SJSA1 (cell line): Measurements from ENCODE around the gene MEIS3. TPM values are rescaled to one million over a fixed set of nuclear protein-coding genes. Genes with fewer than 3 reads are reported as not detected.
"Not testable (repeated sequence)": the region's sequence is repeated elsewhere in the genome, so short reads cannot be mapped to it uniquely, and the experiment has no call there.

Source experiments
- DNase-seq, 2 experiments: peaks; one replicate each; pipeline ENCODE4 v3.0.0-alpha.2; 2015 to 2020; ENCODE audit warnings: low spot score in 2 of 2, low read depth in 1 of 2
- H3K27ac ChIP-seq: fragments of 250-450 bp; sonication (Bioruptor Pico); 2 replicates; pipeline ENCODE4 v1.5.1; 2020; ENCODE audit warnings: mild to moderate bottlenecking, moderate library complexity
- H3K27me3 ChIP-seq: fragments of 250-450 bp; sonication (Bioruptor Pico); replicated peaks from 2 replicates; pipeline ENCODE4 v1.5.1; 2020; ENCODE audit warnings: mild to moderate bottlenecking, moderate library complexity
- H3K36me3 ChIP-seq: fragments of 250-450 bp; sonication (Bioruptor Pico); 2 replicates; pipeline ENCODE4 v1.5.1; 2020; ENCODE audit warnings: mild to moderate bottlenecking
- H3K4me1 ChIP-seq: fragments of 250-450 bp; sonication (Bioruptor Pico); replicated peaks from 2 replicates; pipeline ENCODE4 v1.6.1; 2021; ENCODE audit warnings: mild to moderate bottlenecking
- H3K4me3 ChIP-seq: fragments of 250-450 bp; sonication (Bioruptor Pico); 2 replicates; pipeline ENCODE4 v1.5.1; 2020; ENCODE audit warnings: mild to moderate bottlenecking
- H3K9me3 ChIP-seq: fragments of 250-450 bp; sonication (Bioruptor Pico); replicated peaks from 2 replicates; pipeline ENCODE4 v1.5.1; 2020; ENCODE audit warnings: mild to moderate bottlenecking
- total RNA-seq: library from RNA; depleted of rRNA; stranded (reverse); fragments of >200 nt; shearing (Covaris generic); gene quantifications from 2 replicates; pipeline ENCODE4 v1.2.3, GENCODE V29; 2014

The MEIS3 gene
- total RNA-seq, 1 experiment from 2014 or later = 50.8 TPM

DNA sequence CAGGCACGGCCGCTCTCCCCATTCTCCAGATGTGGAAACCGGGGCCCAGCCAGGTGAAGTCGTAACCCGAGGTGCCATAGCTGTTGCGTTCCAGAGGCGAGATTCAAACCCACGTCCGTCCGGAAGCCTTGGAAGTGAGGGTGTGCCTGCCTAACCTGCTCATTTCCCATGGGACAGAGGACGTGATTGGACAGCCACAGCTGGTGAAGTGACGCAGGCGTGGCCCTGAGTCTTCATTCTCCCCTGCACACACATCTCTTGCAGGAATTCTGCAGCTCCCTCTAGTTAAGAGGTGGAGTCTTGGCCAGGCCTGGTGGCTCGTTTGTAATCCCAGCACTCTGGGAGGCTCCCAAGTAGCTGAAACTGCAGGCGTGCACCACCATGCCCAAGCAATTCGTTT, 16.8 kb downstream of the MEIS3 start:
- Histone ChIP-seq H3K4me3 (no peak overlapping the region), H3K4me1 (no peaks in the 10 kb centered on the region), H3K27ac (no peak overlapping the region), H3K9me3 (no peaks in the 10 kb centered on the region), H3K36me3 (no peaks in the 10 kb centered on the region), H3K27me3 (no peaks in the 10 kb centered on the region)
- no peak for DNase-seq

DNA sequence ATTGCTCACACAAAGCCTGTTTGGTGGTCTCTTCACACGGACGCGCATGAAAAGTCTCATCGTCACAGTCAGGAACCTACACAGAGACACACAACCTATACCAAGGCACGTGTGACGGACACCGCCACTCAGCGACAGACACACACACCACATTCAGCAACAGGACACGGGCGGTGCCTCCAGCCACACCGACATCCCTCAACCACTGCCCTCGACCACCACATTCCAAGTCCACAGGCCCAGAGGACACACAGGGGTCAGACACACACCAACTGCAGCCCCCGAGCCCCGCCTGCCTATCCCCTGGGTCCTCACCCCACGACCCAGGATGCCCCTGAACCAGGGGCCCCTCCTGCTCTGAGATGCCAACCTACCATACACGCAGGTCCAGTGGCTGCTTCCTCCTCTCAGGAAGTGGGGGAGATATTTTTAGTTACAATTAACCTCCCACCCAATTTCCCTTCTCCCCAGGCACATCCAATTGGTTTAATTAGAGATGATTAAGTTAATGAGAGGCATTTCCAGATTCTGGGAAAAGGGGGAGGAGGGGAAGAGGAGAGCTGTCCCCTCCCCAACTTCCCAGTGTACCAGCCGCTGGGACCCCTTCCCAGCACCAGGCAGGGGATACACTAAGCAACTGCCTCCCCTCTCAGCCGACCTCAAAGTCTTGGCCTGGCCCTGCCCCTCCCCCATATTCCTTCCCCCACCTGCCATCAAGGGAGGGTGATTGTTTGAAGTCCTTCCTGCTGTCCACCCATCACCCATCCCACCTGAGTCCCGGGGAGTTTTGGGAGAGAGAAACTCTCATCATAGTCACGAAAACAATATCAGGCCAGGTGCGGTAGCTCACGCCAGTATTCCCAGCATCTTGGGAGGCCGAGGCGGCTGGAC, 20.4 kb downstream of the MEIS3 start:
- no peak overlapping the region for H3K27ac ChIP-seq
- no peaks in the 10 kb centered on the region for H3K36me3 ChIP-seq
- no peak overlapping the region for H3K4me3 ChIP-seq
- H3K9me3 ChIP-seq = no peaks in the 10 kb centered on the region
- H3K27me3 ChIP-seq = no peaks in the 10 kb centered on the region
- no peaks in the 10 kb centered on the region for H3K4me1 ChIP-seq
- no peak for DNase-seq

DNA sequence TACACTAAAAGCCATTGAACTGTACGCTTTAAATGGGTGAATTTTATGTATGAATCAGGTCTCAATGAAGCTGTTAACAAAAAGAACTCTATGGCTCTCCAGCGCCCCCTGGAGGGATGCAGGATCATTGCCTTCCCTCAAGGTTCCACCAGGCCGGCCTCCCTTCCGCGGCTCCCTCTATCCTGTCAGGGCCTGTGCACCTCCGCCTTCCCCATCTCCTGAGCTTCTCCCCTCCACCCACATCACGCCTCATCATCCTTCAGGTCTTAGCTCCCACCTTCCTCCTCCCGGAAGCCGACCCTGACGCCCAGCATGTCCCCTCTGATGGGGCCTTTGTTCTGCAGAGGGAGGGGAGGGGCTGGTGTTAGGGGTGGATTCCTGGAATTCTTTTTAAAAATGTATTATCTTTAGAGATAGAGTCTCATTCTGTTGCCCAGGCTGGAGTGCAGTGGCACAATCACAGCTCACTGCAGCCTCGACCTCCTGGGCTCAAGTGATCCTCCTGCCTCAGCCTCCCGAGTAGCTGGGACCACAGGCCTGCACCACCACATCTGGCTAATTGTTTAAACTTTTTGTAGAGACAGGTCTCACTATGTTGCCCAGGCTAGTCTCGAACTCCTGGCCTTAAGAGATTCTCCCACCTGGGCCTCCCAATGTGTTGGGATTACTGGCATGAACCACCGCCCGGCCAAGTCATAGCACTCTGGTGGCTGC, 27.7 kb downstream of the MEIS3 start:
- Histone ChIP-seq H3K9me3 (no peaks in the 10 kb centered on the region), H3K4me3 (no peak overlapping the region), H3K27me3 (no peaks in the 10 kb centered on the region), H3K27ac (no peak overlapping the region), H3K4me1 (peaks cover 6% of the 10 kb centered on the region; the same call in 1 of the 2 replicates), H3K36me3 (no peaks in the 10 kb centered on the region)
- DNase-seq = peak; percentile 78 to 84

DNA sequence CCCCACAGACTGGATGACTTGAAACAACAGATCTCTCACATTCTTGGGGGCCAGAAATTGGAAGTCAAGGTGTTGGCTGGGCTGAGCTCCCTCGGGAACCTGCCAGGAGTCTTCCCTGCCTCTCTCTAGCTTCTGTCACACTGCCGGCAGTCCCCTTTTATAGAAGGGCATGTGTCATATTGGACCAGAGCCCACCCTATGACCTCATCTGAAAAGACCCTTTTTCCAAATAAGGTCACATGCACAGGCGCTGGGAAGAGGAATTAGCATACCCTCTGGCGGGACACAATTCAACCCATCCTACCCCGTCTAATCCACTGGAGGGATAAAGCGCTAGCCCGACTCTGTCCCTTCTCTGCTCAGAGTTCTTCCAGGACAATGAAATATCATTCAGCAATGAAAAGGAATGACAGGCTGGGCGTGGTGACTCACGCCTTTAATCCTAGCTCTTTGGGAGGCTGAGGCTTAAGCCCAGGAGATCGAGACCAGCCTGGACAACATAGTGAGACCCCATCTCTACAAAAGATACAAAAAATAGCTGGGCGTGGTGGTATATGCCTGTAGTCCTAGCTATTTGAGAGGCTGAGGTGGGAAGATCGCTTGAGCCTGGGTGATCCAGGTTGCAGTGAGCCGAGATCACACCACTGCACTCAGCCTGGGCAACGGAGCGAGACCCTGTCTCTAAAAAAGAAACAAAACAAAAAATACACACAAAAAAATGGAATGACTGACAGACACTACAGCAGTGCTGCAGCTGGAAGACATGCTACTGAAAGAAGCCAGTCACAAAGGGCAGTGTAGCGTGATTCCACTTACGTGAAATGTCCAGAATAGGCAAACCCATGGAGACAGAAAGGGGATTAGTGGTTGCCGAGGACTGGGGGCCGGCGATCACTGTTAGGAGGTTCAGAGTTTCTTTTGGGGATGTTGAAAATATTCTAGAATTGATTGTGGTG, 28.5 kb downstream of the MEIS3 start:
- no peaks in the 10 kb centered on the region for H3K36me3 ChIP-seq
- H3K4me1 ChIP-seq = peaks cover 6% of the 10 kb centered on the region; the same call in 1 of the 2 replicates
- no peaks in the 10 kb centered on the region for H3K9me3 ChIP-seq
- H3K27ac ChIP-seq = no peak overlapping the region
- no peaks in the 10 kb centered on the region for H3K27me3 ChIP-seq
- DNase-seq = no peak
- no peak overlapping the region for H3K4me3 ChIP-seq

DNA sequence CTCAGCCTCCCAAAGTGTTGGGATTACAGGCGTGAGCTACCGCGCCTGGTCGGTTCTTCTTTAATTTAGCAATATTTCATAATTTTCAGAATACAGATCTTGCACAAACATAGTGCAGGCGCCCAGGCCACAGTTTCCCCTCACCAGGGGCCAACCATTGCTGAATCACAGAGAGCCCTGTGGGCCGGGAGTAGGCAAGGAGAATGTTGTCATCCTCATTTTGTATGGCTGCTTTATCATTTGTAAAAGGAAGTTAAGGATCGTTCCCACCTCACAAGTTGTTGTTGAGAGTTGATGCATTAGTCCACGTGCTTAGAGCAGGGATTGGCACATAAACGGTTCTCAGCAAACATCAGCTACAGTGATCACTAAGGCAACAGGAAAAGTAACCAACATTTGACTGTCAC, 30.2 kb downstream of the MEIS3 start:
- no peaks in the 10 kb centered on the region for H3K27me3 ChIP-seq

DNA sequence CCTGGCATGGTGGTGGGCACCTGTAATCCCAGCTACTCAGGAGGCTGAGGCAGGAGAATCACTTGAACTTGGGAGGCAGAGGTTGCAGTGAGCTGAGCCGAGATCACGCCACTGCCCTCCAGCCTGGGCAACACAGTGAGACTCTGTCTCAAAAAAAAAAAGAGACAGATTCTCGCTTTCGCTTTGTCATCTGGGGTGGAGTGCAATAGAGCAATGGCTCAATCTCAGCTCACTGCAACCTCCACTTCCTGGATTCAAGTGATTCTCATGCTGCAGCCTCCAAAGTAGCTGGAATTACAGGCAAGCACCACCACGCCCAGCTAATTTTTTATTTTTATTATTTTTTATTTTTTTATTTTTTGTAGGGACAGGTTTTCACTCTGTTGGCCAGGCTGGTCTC, 30.6 kb downstream of the MEIS3 start:
- not testable (repeated sequence) for H3K27me3 ChIP-seq, H3K27ac ChIP-seq, DNase-seq, H3K9me3 ChIP-seq, H3K4me3 ChIP-seq, H3K36me3 ChIP-seq, H3K4me1 ChIP-seq

More for the DNA sequence above, 30.2 kb downstream of the MEIS3 start:
- no peak for DNase-seq
- H3K36me3 ChIP-seq = no peaks in the 10 kb centered on the region
- H3K27ac ChIP-seq = no peak overlapping the region
- H3K9me3 ChIP-seq = no peaks in the 10 kb centered on the region
- H3K4me3 ChIP-seq = no peak overlapping the region
- H3K4me1 ChIP-seq = peaks cover 6% of the 10 kb centered on the region; the same call in 1 of the 2 replicates

DNA sequence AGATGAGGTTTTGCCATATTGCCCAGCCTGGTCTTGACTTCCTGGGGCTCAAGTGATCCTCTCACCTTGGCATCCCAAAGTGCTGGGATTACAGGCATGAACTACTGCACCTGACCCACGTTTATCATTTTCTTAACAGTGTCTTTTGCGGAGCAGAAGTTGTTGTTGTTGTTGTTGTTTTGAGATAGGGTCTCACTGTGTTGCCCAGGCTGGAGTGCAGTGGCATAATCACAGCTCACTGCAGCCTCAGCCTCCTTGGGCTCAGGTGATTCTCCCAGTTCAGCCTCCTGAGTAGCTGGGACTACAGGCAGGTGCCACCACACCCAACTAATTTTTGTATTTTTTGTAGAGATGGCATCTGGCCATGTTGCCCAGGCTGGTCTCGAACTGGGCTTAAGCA, 31.7 kb downstream of the MEIS3 start:
- not testable (repeated sequence) for H3K9me3 ChIP-seq, H3K27me3 ChIP-seq, H3K4me1 ChIP-seq, H3K36me3 ChIP-seq, H3K27ac ChIP-seq, DNase-seq, H3K4me3 ChIP-seq

DNA sequence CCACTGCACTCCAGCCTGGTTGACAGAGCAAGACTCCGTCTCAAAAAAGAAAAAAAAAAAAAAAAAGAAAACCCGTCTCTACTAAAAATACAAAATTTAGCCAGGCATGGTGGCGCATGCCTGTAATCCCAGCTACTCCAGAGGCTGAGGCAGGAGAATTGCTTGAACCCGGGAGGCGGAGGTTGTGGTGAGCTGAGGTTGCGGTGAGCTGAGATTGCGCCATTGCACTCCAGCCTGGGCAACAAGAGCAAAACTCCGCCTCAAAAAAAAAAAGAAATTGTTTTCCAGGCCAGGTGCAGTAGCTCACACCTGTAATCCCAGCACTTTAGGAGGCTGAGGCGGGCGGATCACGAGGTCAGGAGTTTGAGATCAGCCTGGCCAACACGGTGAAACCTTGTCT, 32.7 kb downstream of the MEIS3 start:
- H3K36me3 ChIP-seq, H3K27ac ChIP-seq, H3K27me3 ChIP-seq, DNase-seq, H3K9me3 ChIP-seq, H3K4me3 ChIP-seq, H3K4me1 ChIP-seq: not testable (repeated sequence)

DNA sequence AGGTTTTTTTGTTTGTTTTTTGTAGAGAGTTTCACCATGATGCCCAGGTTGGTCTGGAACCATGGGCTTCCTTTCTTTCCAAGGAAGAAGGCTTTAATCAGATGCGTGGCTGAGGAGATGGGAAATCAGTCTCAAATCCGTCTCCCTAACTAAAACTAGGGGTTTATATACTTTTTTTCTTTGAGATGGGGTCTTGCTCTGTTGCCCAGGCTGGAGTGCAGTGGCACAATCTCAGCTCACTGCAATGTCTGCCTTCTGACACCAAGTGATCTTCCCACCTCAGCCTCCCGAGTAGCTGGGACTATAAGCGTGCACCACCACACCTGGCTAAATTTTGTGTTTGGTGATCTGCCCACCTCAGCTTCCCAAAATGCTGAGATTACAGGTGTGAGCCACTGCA, 34.8 kb downstream of the MEIS3 start:
- not testable (repeated sequence) for H3K4me3 ChIP-seq, H3K27me3 ChIP-seq

DNA sequence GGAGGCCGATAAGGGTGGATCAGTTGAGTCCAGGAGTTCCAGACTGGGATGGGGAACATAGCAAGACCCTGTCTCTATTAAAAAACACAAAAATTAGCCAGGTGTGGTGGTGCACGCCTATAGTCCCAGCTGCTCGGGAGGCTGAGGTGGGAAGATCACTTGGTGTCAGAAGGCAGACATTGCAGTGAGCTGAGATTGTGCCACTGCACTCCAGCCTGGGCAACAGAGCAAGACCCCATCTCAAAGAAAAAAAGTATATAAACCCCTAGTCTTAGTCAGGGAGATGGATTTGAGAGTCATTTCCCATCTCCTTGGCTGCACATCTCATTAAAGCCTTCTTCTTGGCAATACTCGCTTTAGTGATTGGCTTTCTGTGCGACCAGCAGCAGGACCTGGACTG, 35.4 kb downstream of the MEIS3 start:
- not testable (repeated sequence) for H3K4me3 ChIP-seq, DNase-seq, H3K9me3 ChIP-seq, H3K27me3 ChIP-seq, H3K27ac ChIP-seq, H3K4me1 ChIP-seq
- H3K36me3 ChIP-seq = peaks cover 33% of the 10 kb centered on the region

More for the DNA sequence above, 34.8 kb downstream of the MEIS3 start:
- H3K4me1 ChIP-seq, H3K9me3 ChIP-seq, DNase-seq, H3K27ac ChIP-seq: not testable (repeated sequence)
- H3K36me3 ChIP-seq = peaks cover 28% of the 10 kb centered on the region

DNA sequence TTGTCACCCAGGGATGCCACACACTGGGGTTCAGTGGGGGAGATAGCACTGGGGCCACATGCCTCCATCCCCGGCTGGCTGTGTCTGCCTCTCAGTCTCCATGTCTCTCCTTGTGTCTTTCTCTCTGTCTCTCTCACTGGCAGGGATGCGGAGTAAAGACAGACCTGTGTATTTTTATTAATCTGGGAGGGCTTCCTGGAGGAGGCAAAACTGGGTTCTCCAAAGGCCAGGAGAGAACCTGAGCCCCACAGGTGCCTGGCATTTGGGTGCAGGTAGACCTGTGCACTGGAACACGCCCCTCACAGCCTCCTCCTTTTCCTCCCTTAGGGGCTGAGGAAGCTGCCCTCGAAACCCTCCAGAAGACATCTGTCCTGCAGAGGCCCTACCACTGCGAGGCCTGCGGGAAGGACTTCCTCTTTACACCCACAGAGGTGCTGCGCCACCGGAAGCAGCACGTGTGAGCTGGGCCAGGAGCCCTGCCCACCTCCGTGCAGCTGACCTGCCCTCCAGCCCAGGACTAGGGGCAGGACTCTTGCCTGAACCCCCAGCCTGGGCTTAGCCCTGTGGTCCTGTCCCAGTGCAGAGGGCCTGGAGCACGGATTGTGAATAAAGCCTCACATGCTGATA, 37.6 kb downstream of the MEIS3 start:
- H3K27ac ChIP-seq = no peak overlapping the region
- no peak overlapping the region for H3K4me3 ChIP-seq
- no peaks in the 10 kb centered on the region for H3K4me1 ChIP-seq
- DNase-seq = no peak
- no peaks in the 10 kb centered on the region for H3K9me3 ChIP-seq
- H3K27me3 ChIP-seq = no peaks in the 10 kb centered on the region
- peaks cover 45% of the 10 kb centered on the region for H3K36me3 ChIP-seq

DNA sequence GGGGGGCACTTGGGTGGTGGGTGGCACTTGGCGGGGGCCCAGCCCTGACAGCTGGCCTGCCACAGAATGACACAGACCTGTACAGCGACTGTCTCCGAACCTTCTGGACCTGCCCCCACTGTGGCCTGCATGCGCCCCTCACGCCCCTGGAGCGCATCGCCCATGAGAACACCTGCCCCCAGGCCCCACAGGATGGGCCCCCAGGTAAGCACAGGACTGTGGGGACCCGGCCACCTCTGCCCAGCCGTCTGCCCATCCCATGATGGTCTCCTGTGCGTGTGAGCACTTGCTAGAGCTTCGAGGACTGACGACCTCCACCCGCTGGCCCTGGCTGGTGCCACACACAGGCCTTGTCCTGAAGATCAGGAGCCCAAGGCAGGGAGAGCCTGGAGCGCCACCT, 38.2 kb downstream of the MEIS3 start:
- H3K4me1 ChIP-seq = no peaks in the 10 kb centered on the region
- H3K27me3 ChIP-seq = no peaks in the 10 kb centered on the region
- H3K9me3 ChIP-seq = no peaks in the 10 kb centered on the region
- H3K36me3 ChIP-seq = peaks cover 52% of the 10 kb centered on the region
- no peak for DNase-seq
- no peak overlapping the region for H3K27ac ChIP-seq
- no peak overlapping the region for H3K4me3 ChIP-seq

DNA sequence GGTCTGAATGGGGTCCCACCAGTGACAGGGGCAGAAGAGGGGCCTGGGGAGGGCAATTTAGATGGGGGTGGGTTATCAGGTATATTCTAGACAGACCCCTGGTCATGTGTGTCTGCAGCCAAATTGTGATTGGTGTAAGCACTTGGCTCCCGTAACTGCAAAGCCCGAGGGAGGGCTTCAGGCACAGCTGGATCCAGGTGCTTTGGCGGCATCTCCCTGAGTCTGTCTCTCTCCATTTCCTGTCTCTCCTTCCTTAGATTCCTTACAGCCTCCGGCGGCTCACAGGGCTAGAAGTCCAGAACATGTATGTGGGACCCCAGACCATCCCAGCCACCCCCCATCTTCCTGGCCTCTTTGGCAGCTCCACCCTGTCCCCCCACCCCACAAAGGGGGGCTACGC, 38.8 kb downstream of the MEIS3 start:
- Histone ChIP-seq H3K4me1 (no peaks in the 10 kb centered on the region), H3K4me3 (no peak overlapping the region), H3K9me3 (no peaks in the 10 kb centered on the region), H3K36me3 (peaks cover 57% of the 10 kb centered on the region), H3K27ac (no peak overlapping the region), H3K27me3 (no peaks in the 10 kb centered on the region)
- DNase-seq = no peak
